GM19025 (cell line): Measurements from ENCODE around the gene L3MBTL1.

Experiments
- ATAC-seq: cut with Tn5 transposase; IDR thresholded peaks from one replicate; pipeline ENCODE4 v1.9.1; 2021; ENCODE audit warnings: mild to moderate bottlenecking, low read depth, moderate library complexity; ENCODE audit not compliant: unreplicated experiment

Gene L3MBTL1

GRCh38 chr20:43507150-43508080 lies at the start of gene L3MBTL1:
Gene L3MBTL1, plus strand, starts transcription at chr20:43507697. Its CDS starts 5,807 bp downstream, at chr20:43513504.
- no peak for ATAC-seq

GRCh38 chr20:43458422-43458924 lies 49.0 kb upstream of the L3MBTL1 start:
- ATAC-seq = no peak

GRCh38 chr20:43459022-43459942 lies 48.2 kb upstream of the L3MBTL1 start:
- no peak for ATAC-seq

- ATAC-seq = no peak
Observed at GRCh38 chr20:43460172-43460829, 47.2 kb upstream of the L3MBTL1 start.

GRCh38 chr20:43460830-43461200 lies 46.7 kb upstream of the L3MBTL1 start:
- no peak for ATAC-seq

GRCh38 chr20:43461894-43462659 lies 45.4 kb upstream of the L3MBTL1 start:
- no peak for ATAC-seq

GRCh38 chr20:43462660-43463526 lies 44.6 kb upstream of the L3MBTL1 start:
- ATAC-seq = no peak

- no peak for ATAC-seq
Observed at GRCh38 chr20:43463527-43464218, 43.8 kb upstream of the L3MBTL1 start.

GRCh38 chr20:43464219-43464790 lies 43.2 kb upstream of the L3MBTL1 start:
- ATAC-seq = no peak

- no peak for ATAC-seq
Observed at GRCh38 chr20:43465625-43465943, 41.9 kb upstream of the L3MBTL1 start.

- no peak for ATAC-seq
Observed at GRCh38 chr20:43467589-43467988, 39.9 kb upstream of the L3MBTL1 start.

GRCh38 chr20:43472671-43473380 lies 34.7 kb upstream of the L3MBTL1 start:
- ATAC-seq = no peak

GRCh38 chr20:43473381-43473704 lies 34.2 kb upstream of the L3MBTL1 start:
- no peak for ATAC-seq

GRCh38 chr20:43477193-43477592 lies 30.3 kb upstream of the L3MBTL1 start:
- ATAC-seq = no peak

GRCh38 chr20:43477619-43478018 lies 29.9 kb upstream of the L3MBTL1 start:
- ATAC-seq = no peak

GRCh38 chr20:43490038-43490437 lies 17.5 kb upstream of the L3MBTL1 start:
- no peak for ATAC-seq

- no peak for ATAC-seq
Observed at GRCh38 chr20:43492101-43492500, 15.4 kb upstream of the L3MBTL1 start.

- ATAC-seq = no peak
Observed at GRCh38 chr20:43495388-43495787, 12.1 kb upstream of the L3MBTL1 start.
